Measurements from ENCODE around the gene ITPR1. TPM values are rescaled to one million over a fixed set of nuclear protein-coding genes. Genes with fewer than 3 reads are reported as not detected.

The ITPR1 gene
- total and polyA plus RNA-seq, 4 experiments from 2014 or later: 6.1 to 72.8 (median 44.2) TPM

DNA sequence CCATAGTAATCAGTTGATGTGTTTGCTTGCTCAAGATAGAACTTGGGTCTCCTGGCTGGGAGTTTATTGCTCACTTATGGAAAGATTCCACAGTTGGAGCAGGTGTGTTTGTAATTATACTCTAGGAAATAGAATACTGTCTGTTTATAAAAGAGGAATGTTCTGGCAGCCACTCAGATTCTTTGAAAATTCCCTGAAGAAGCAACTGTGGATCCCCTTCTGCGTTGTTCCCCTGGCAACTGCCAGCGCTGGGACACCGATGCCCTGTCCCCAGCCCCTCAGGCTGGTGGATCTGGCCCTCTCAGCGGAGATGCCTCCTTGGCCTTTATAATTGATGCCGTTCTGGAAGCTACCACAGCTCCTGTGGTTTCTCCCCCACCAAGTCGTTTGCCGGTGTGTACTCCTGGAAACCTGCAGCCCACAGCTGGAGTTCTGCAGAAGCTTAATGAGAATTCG, 225.9 kb downstream of the ITPR1 start:
- H3K9me3 ChIP-seq (ENCODE audit: control insufficient read depth in 1 of 2, low read length in 2 of 2): no peaks in the 10 kb centered on the region
- H3K27me3 ChIP-seq (ENCODE audit: insufficient read depth, low read length): no peaks in the 10 kb centered on the region
- DNase-seq: no peak
- H3K27me3 Mint-ChIP-seq: no peaks in the 10 kb centered on the region
- H3K27ac Mint-ChIP-seq: peak overlapping the region in 2 of 7 donors; percentile 64 to 66
- peaks cover 14 to 23% (median 16%) of the 10 kb centered on the region in 4 donors for H3K4me1 Mint-ChIP-seq
- H3K9me3 Mint-ChIP-seq: no peaks in the 10 kb centered on the region
- H3K36me3 Mint-ChIP-seq: peaks cover 27 to 31% of the 10 kb centered on the region in 2 donors
- no peak overlapping the region for H3K4me3 Mint-ChIP-seq
- H3K4me3 ChIP-seq (ENCODE audit: low read length in 2 of 2): no peak overlapping the region
- ChIA-PET POLR2A (ENCODE audit: partially characterized antibody) (no interaction called here), CTCF (ENCODE audit: partially characterized antibody) (interaction anchor here (1.4 to 6.7 kb wide), 3 partner anchors 47 to 340 kb away, joined by 4 to 98 read pairs (median 49); no protein-coding TSS in a partner anchor)
- peaks cover 12% of the 10 kb centered on the region for H3K4me1 ChIP-seq (ENCODE audit: insufficient read depth, low read length)
- H3K27ac ChIP-seq (ENCODE audit: low read depth, low read length): no peak overlapping the region
- H3K36me3 ChIP-seq (ENCODE audit: insufficient read depth, low read length): no peaks in the 10 kb centered on the region
- intact Hi-C loops (cut with micrococcal nuclease): no loop called here

DNA sequence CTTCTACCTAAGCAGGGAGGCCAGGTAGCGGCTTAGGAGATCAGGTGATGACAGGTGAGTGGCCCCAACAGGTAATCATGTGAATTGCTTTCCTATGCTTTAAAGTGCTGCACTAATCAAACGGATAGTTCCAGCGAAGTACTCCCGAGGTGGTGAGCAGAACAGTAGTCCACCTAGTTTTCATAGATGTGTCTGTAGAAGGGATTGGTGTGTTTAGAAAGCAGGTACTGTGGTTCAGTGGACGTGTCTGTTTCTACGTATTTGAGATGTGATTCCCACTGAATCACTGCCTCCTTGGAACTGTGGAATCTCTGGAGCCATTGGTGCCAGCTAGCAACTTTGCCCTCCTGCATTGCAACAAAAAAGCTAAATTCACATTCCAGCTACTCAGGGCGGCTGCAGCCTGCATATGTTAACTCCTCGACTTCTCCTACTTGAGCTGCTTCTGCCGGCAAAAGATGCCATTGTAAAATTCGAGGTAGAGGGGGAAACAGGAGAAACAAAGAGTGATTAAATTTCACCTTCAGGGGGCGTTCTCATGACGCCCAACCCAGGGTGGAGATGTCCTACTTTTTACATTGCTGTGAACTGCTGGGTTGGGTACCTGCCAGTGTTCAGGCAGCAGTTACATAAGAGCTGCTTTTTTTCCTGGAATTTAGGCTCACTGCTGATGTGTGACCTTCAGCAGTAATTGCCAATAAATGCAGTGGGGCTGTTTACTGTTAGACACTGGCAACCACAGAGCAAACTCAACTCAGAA, 227.3 kb downstream of the ITPR1 start:
- intact Hi-C loops (cut with micrococcal nuclease): loop anchor here (2.0 kb wide), 1 partner anchor 260 kb away; no protein-coding TSS in a partner anchor
- no peaks in the 10 kb centered on the region for H3K36me3 ChIP-seq (ENCODE audit: insufficient read depth, low read length)
- H3K36me3 Mint-ChIP-seq: peaks cover 22 to 27% of the 10 kb centered on the region in 2 donors

GRCh38 chr3:4721511-4721911, 228.4 kb downstream of the ITPR1 start:
- ChIA-PET POLR2A (ENCODE audit: partially characterized antibody) (interaction anchor here (0.7 to 2.2 kb wide), 2 partner anchors 28 to 258 kb away, joined by 3 to 7 read pairs; partner anchors contain the start of gene BHLHE40), CTCF (ENCODE audit: partially characterized antibody) (interaction anchor here (0.6 to 6.7 kb wide), 23 partner anchors 10 to 346 kb away, joined by 3 to 98 read pairs (median 4); no protein-coding TSS in a partner anchor)
- Histone ChIP-seq H3K9me3 (ENCODE audit: control insufficient read depth in 1 of 2, low read length in 2 of 2) (no peaks in the 10 kb centered on the region), H3K4me1 (ENCODE audit: insufficient read depth, low read length) (peaks cover 12% of the 10 kb centered on the region), H3K27me3 (ENCODE audit: insufficient read depth, low read length) (no peaks in the 10 kb centered on the region), H3K36me3 (ENCODE audit: insufficient read depth, low read length) (no peaks in the 10 kb centered on the region), H3K4me3 (ENCODE audit: low read length in 2 of 2) (no peak overlapping the region), H3K27ac (ENCODE audit: low read depth, low read length) (no peak overlapping the region)
- H3K27ac Mint-ChIP-seq: peak overlapping the region in 4 of 7 donors; percentile 4 to 83 (median 58)
- no peaks in the 10 kb centered on the region for H3K27me3 Mint-ChIP-seq
- H3K9me3 Mint-ChIP-seq: no peaks in the 10 kb centered on the region
- H3K4me3 Mint-ChIP-seq: no peak overlapping the region
- H3K4me1 Mint-ChIP-seq: peaks cover 16 to 23% (median 18%) of the 10 kb centered on the region in 4 donors
- intact Hi-C loops (cut with micrococcal nuclease): loop anchor here (2.0 kb wide), 1 partner anchor 259 kb away; no protein-coding TSS in a partner anchor
- no peak for DNase-seq
- H3K36me3 Mint-ChIP-seq: peaks cover 26 to 28% of the 10 kb centered on the region in 2 donors

More for the DNA sequence above, 227.3 kb downstream of the ITPR1 start:
- no peak overlapping the region for H3K4me3 ChIP-seq (ENCODE audit: low read length in 2 of 2)
- peak in 4 of 5 donors; percentile 35 to 52 (median 44) for DNase-seq
- Mint-ChIP-seq H3K9me3 (no peaks in the 10 kb centered on the region), H3K27me3 (no peaks in the 10 kb centered on the region), H3K4me3 (no peak overlapping the region), H3K27ac (peak overlapping the region in 5 of 7 donors; percentile 16 to 81 (median 50)), H3K4me1 (peaks cover 15 to 23% (median 18%) of the 10 kb centered on the region in 4 donors)
- CTCF ChIA-PET (ENCODE audit: partially characterized antibody): interaction anchor here (0.7 to 6.7 kb wide), 24 partner anchors 9 to 347 kb away, joined by 3 to 98 read pairs (median 4); no protein-coding TSS in a partner anchor
- POLR2A ChIA-PET (ENCODE audit: partially characterized antibody): interaction anchor here (0.5 to 2.2 kb wide), 4 partner anchors 29 to 259 kb away, joined by 3 to 7 read pairs (median 4); partner anchors contain the start of gene BHLHE40
- H3K27ac ChIP-seq (ENCODE audit: low read depth, low read length): no peak overlapping the region
- H3K4me1 ChIP-seq (ENCODE audit: insufficient read depth, low read length): peaks cover 12% of the 10 kb centered on the region
- H3K9me3 ChIP-seq (ENCODE audit: control insufficient read depth in 1 of 2, low read length in 2 of 2): no peaks in the 10 kb centered on the region
- H3K27me3 ChIP-seq (ENCODE audit: insufficient read depth, low read length): no peaks in the 10 kb centered on the region

GRCh38 chr3:4722103-4722502, 229.0 kb downstream of the ITPR1 start:
- H3K4me1 ChIP-seq (ENCODE audit: insufficient read depth, low read length): peaks cover 12% of the 10 kb centered on the region
- H3K36me3 ChIP-seq (ENCODE audit: insufficient read depth, low read length): no peaks in the 10 kb centered on the region
- Mint-ChIP-seq H3K27ac (peak overlapping the region in 5 of 7 donors; percentile 39 to 86 (median 65)), H3K27me3 (no peaks in the 10 kb centered on the region), H3K4me1 (peaks cover 16 to 23% (median 18%) of the 10 kb centered on the region in 4 donors), H3K9me3 (no peaks in the 10 kb centered on the region), H3K4me3 (no peak overlapping the region), H3K36me3 (peaks cover 22 to 31% of the 10 kb centered on the region in 2 donors)
- CTCF ChIA-PET (ENCODE audit: partially characterized antibody): interaction anchor here (0.7 to 1.6 kb wide), 3 partner anchors 11 to 372 kb away, joined by 3 to 7 read pairs (median 5); partner anchors contain the start of gene BHLHE40
- H3K4me3 ChIP-seq (ENCODE audit: low read length in 2 of 2): no peak overlapping the region
- DNase-seq: peak in 4 of 5 donors; percentile 23 to 47 (median 28)
- no peak overlapping the region for H3K27ac ChIP-seq (ENCODE audit: low read depth, low read length)
- H3K9me3 ChIP-seq (ENCODE audit: control insufficient read depth in 1 of 2, low read length in 2 of 2): no peaks in the 10 kb centered on the region
- POLR2A ChIA-PET (ENCODE audit: partially characterized antibody): interaction anchor here (1.2 to 1.6 kb wide), 2 partner anchors 258 to 262 kb away, joined by 4 read pairs; no protein-coding TSS in a partner anchor
- intact Hi-C loops (cut with micrococcal nuclease): loop anchor here (1.0 to 2.0 kb wide), 2 partner anchors 167 to 304 kb away; no protein-coding TSS in a partner anchor
- H3K27me3 ChIP-seq (ENCODE audit: insufficient read depth, low read length): no peaks in the 10 kb centered on the region

DNA sequence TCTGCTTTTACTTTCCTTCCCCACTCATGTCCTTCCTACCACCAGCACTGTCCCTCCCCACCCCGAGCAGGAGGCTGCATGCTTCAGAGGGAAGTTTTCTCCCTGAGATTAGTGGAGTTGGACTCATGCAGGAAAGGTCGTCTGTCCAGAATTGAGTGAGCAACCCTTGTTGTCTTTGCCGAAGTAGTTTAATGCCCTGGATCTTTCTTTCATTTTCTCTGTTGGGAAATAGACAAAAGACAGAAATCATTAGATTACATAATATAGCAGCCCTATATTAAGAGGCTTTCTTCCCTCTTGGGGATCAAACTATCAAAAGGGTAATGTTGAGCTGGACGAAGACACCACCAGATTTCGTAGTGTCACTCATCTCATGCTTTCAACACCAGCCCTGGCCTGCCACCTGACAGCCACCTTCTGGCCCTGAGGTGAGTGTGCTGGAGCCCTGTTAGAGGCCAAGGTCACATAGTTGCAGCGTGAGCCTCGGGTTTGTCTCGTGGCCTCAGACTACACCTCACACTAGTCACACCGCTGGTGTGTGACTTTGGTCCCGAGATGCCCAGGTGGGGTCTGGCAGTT, 231.0 kb downstream of the ITPR1 start:
- Histone ChIP-seq H3K4me3 (ENCODE audit: low read length in 2 of 2) (no peak overlapping the region), H3K27me3 (ENCODE audit: insufficient read depth, low read length) (no peaks in the 10 kb centered on the region), H3K9me3 (ENCODE audit: control insufficient read depth in 1 of 2, low read length in 2 of 2) (no peaks in the 10 kb centered on the region), H3K4me1 (ENCODE audit: insufficient read depth, low read length) (peaks cover 12% of the 10 kb centered on the region), H3K36me3 (ENCODE audit: insufficient read depth, low read length) (no peaks in the 10 kb centered on the region), H3K27ac (ENCODE audit: low read depth, low read length) (no peak overlapping the region)
- intact Hi-C loops (cut with micrococcal nuclease): no loop called here
- Mint-ChIP-seq H3K36me3 (peaks cover 22% of the 10 kb centered on the region in 2 donors), H3K27me3 (no peaks in the 10 kb centered on the region), H3K27ac (peak overlapping the region in 1 of 7 donors; percentile 48), H3K9me3 (no peaks in the 10 kb centered on the region), H3K4me3 (no peak overlapping the region), H3K4me1 (peaks cover 16 to 23% (median 20%) of the 10 kb centered on the region in 4 donors)
- DNase-seq: no peak
- POLR2A ChIA-PET (ENCODE audit: partially characterized antibody): no interaction called here
- CTCF ChIA-PET (ENCODE audit: partially characterized antibody): no interaction called here

DNA sequence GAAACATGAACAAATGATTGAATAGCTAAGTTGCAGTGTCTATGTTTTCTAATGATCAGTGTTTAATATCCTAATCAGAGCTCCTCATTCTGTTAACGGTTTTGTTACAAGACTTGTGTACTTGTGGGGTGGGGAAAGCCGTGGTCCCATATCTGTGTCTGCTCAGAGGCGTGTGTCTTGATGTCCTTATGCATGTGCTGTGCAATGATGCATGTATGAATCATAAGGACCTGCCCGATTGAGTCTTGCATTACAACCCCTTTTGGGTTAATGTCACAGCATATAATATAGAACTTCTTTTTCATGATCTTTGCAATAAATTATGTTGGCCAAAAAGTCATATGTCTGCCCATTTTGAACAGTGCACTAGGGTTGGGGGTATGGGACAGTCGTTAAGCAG, 233.4 kb downstream of the ITPR1 start:
- no peak overlapping the region for H3K4me3 ChIP-seq (ENCODE audit: low read length in 2 of 2)
- peak overlapping the region in 1 of 7 donors; percentile 17 for H3K27ac Mint-ChIP-seq
- H3K9me3 Mint-ChIP-seq: no peaks in the 10 kb centered on the region
- no peak for DNase-seq
- POLR2A ChIA-PET (ENCODE audit: partially characterized antibody): interaction anchor here (0.7 kb wide), 1 partner anchor 294 kb away, joined by 3 read pairs; no protein-coding TSS in a partner anchor
- peaks cover 10% of the 10 kb centered on the region for H3K4me1 ChIP-seq (ENCODE audit: insufficient read depth, low read length)
- peaks cover 24 to 27% of the 10 kb centered on the region in 2 donors for H3K36me3 Mint-ChIP-seq
- H3K9me3 ChIP-seq (ENCODE audit: control insufficient read depth in 1 of 2, low read length in 2 of 2): no peaks in the 10 kb centered on the region
- no peak overlapping the region for H3K27ac ChIP-seq (ENCODE audit: low read depth, low read length)
- H3K4me1 Mint-ChIP-seq: peaks cover 6 to 11% (median 9%) of the 10 kb centered on the region in 4 donors
- H3K4me3 Mint-ChIP-seq: no peak overlapping the region
- H3K36me3 ChIP-seq (ENCODE audit: insufficient read depth, low read length): no peaks in the 10 kb centered on the region
- H3K27me3 Mint-ChIP-seq: no peaks in the 10 kb centered on the region
- intact Hi-C loops (cut with micrococcal nuclease): no loop called here
- no peaks in the 10 kb centered on the region for H3K27me3 ChIP-seq (ENCODE audit: insufficient read depth, low read length)
- CTCF ChIA-PET (ENCODE audit: partially characterized antibody): interaction anchor here (0.8 to 3.4 kb wide), 11 partner anchors 13 to 315 kb away, joined by 3 to 18 read pairs (median 3); no protein-coding TSS in a partner anchor
